HG03064 (cell line): Measurements from ENCODE around the gene RRAS.

Source experiments
- ATAC-seq: cut with Tn5 transposase; IDR thresholded peaks from one replicate; pipeline ENCODE4 v1.9.1; 2021; ENCODE audit warnings: low read depth; ENCODE audit not compliant: unreplicated experiment

The RRAS gene

DNA sequence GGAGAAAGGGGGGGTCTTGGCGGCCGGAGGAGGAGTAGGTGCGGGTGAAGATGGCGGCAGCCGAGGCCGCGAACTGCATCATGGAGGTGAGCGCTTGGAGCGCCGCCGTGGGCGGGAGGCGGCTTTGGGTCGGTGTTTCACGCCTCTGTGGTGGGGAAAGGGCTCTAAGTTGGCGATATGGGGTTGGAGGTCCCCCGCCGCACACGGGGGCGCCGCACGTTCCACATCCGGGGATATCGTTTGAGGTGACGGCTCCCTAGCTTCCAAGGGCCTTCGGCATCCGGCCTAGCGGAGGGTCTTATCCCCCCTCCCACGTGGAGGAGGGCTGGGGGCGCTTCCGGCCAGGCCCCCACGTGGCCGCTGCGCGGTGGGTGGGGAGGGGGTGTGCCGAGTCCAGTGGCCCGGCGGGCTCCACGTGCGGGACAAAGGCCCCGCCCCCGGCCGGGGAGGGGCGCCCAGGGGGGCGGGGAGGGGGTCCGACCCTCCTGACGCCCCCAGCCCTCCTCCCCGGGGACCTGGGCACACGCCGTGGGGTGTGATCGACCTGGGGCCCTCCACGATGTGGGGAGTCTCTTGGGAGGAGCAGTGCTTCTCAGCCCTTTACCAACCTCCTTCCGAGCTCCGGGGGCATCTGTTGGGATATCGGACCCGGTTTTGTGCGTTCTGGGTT is 37.4 kb upstream of the RRAS start, which contains the start of gene PRMT1:
PRMT1 (plus strand) TSS at position 41 of the 670 bp plus-strand sequence; CDS start at position 51, 10 bp downstream.
- no peak for ATAC-seq

DNA sequence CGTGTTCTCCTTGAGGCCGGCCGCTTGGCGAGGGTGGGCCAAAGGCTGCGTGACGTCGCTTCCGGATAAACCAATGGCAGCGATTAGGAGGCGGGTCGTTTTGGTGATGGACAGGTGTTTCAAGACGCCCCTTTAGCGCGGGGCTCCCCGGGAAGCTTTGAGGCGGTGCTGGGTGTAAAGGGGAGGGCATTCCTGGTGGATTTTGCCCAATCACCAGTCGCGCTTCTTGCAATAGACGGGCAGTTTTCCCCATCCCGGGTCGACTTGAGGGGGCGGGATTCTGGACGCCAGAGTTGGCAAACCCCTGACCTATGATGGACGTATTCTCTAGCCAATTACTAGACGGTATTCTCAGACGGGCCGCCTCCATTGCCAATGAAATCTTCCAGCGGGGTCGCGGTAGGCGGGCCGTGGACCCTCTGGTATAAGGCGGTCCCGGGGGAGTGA is 36.9 kb upstream of the RRAS start:
- peak; percentile 64 for ATAC-seq

DNA sequence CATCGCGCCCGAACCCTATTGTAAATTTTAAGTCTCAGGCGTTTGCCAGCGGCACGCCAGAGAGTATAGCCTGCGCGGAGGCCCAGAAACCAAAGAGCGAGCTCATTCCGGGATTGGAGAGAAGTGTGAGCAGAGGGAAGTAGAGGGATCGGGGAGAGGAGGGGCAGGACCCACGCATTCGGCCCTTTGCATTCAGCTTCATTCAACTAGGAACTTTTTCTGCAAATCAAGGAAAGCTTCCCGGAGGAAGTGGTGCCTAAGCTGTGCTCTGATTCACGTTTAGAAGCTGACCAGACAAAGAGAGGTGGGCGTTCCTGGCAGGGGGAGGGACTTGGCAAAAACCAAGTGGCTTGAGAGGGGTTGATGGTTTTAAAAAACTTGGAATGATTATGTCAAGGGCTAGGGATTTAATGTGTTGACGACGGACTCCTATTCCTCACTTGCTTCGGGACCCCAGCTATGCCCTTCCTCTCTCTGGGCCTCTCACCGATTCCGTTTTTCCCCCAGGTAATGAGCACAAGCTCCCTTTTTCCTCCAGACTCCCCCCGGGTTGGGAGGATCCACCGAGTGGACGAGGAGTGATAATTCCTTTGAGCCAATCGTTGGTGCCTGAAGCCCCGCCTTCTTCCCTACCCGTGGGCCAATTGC is 36.3 kb upstream of the RRAS start:
- peak; percentile 29 for ATAC-seq

DNA sequence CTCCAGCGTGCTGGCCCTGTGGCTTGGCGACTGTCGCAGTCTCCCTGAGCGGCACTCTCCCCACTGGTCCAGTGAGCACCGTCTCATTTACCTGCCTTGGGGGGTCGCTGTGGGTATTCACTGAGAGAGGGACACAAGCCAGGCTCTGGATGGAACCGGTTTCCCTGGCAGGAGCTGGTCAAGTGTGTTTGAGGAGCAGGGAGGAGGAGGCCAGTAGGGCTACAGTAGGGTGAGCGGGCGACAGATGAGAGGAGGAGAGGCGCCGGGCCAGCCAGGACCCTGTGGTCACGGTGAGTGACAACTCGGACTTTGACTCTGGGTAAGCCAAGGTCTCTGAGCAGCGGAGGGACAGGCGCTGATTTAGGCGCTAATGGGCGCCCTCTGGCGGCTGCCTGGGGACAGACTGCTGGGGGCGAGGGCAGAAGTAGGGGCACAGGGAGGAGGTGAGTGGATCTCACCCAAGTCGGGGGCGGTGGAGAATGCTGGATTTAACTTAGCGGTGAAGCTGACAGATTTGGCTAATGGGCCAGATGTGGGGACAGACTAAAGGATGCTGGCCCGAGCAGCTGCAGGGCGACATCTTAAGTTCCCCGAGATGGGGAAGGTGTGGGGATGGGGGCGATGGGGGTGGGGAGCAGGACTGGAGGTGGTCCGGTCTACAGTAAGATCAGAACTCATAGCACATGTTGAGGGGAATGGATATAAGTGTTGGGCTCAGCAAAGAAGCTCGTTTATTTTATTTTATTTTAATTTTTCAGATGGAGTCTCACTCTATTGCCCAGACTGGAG is 32.4 kb upstream of the RRAS start:
- ATAC-seq, result no peak

DNA sequence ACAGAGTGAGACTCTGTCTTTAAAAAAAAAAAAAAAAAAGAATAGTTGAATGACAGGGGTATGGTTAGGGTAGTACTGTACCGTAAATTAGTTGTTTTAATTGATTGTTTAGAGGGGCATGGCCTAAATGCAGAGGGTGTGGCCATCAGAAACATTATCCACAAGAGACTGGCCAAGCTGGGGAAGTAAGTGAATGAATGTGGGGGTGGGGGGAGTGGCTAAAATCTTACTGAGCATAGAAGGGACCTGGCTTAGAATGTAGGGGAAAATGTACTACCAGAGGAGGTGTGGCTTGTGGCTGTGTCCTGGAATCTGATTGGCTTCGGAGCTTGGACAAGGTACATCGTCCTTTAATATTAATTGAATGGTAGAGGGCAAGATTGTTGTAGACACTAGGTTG is 29.6 kb upstream of the RRAS start:
- no peak for ATAC-seq

DNA sequence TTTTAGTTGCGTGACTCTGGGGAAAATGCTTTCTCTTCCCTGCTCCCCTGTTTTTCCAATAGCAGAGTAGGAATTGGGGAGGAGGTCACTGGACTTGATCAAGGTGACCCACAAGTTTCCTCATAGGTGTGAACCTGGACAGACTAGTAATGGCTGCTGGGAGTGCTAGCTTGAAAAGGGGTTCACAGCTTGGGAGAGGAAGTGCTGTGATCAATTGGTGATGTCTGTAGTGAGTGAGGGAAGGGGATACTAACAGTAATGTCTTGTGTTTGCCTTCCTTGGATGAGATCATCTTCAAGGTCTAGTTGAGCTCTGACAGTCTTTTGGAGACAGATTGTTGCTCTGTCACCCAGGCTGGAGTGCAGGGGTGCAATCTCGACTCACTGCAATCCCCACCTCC is 27.5 kb upstream of the RRAS start:
- no peak for ATAC-seq

DNA sequence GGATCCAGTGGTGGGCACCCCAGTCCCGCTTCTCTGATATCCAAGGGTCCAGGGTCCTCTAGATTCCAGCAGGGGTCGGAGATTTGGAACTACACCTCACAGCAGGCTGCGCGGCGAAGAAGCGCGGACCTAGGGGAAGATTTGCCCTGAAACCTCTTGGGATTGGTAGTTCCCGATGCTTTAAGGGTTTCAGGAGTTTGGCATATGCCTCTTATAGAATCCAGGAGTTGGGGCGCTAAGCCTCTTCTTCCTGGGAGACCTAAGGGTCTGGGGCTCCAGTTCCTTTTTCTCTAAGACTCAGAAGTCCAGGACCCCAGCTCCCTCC is 26.1 kb upstream of the RRAS start:
- no peak for ATAC-seq

DNA sequence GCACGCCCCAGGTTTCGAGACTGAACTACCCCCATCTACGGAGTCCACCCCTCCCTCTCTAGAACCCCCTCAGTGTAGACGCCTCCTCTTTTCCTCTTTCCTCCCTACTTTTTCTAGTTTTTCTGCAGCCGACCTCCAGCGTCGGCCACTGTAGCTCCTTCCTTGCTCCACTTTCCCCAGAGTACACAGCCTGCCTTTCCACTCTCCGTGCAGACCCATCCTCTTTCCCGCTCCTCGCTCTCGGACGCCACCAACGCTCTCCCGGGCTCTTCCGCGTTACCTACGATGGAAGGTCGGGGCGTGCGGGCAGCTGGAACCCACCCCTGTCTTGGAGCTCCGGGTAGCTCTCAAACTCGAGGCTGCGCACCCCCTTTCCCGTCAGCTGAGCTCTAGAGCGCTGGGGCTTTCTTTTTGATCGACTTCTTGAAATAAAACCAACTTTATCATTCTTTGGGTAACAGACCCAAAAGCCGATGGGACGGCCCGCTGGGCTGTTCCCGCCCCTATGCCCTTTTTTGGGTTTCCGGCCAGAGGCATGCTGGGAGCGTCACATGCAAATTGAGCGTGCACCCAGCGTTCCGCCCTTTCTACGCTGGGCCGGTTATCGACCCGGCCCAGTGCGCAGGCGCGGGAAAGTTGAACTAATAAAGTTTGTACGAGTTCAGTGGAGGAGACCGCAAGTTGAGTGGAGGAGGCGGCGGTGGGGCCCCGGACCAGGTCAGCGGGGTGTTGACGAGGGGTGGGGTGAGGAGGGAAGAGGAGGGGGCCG is 25.6 kb upstream of the RRAS start, which contains the start of the genes BCL2L12 and IRF3:
BCL2L12 (plus strand) TSS at position 583 of the 769 bp plus-strand sequence. CDS start 760 bp downstream, outside the sequence.
IRF3 (minus strand) TSS at position 507 of the 769 bp plus-strand sequence. CDS start 1,019 bp downstream, outside the sequence.
- peak; percentile 67 for ATAC-seq

DNA sequence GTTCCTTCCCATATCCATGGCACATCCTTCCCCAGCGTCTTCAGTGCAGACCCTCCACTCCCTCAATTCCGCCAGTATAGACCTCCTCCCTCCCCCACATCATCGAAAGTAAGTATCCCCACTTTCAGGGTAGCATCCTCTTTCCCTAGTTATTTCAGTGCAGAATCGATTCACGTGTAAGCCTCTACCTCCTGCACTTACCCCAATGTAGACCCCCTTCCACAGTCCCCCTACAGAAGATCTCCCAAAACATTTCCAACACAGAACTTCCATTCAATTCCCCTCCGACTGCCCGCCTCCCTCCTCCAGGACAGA is 25.1 kb upstream of the RRAS start:
- no peak for ATAC-seq

DNA sequence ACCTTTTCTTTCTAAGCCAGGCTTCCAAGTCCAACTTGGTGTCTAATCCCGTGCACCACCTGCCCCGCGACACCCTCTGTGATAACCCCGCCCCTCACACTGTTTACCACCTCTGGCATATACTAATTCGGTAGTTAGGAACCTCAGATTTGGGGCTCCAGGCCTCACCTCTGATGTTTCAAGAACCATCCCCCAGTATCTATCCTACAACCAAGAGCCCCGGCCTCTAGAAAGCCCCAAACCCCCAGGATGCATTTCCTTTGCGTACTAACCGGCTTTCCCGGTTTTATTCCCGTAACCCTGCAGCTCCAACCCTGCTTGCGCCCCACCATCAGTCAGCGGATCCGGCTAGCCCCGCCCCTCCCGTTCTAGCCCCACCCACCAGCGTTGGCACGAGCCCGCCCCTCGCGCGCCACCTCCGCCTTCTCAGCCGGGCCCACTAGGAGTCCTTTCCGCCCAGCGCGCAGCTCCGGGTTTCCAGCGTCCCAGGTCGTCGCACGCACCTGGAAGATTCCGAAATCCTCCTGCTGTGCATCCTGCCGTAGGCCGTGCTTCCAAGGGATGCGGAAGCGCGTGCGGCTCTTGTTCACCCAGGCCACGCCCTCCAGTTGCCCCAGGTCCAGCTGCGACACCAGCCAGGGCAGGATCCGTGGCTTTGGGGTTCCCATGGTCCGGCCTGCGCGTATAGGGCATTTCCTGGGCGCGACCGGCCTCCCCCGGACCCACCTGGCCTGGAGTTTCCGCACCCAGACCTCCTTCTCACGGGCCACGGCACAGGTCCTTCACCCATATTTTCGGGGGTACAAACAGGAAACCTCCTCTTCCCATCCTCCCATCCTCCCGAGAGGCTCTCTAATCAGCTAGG is 24.5 kb upstream of the RRAS start:
- no peak for ATAC-seq

DNA sequence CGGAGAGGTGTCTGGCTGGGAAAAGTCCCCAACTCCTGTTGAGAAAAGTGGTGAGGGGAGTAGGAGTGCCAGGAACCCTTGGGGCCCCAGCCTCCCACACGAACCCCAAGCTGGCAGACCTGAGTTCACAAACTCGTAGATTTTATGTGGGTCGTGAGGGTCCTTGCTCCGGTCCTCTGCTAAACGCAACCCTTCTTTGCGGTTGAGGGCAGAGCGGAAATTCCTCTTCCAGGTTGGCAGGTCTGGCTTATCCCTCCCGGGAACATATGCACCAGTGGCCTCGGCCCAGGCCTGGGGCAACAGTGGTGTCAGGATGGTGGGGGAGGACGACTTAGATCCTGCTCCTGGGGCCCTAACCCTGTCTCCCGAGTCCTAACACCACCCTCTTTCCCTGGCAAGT is 23.3 kb upstream of the RRAS start:
- no peak for ATAC-seq

DNA sequence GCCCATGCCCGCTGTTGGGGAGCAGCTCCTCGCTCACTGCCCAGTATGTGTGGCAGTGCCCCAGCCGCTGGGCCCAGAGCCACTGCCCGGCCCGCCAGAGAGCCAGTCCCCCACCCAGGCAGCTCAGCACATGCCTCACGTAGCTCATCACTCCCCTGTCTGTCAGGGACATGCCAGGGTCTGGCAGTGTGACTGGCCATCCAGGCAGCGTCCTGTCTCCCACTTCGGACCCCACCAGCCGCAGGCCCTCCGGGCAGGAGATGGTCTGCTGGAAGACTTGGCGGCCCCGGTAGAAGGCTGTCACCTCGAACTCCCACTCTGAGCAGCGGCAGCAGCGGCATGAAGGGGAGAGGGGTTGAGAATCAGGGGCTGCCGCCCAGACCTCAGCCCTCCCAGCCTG is 22.1 kb upstream of the RRAS start:
- ATAC-seq, result no peak

DNA sequence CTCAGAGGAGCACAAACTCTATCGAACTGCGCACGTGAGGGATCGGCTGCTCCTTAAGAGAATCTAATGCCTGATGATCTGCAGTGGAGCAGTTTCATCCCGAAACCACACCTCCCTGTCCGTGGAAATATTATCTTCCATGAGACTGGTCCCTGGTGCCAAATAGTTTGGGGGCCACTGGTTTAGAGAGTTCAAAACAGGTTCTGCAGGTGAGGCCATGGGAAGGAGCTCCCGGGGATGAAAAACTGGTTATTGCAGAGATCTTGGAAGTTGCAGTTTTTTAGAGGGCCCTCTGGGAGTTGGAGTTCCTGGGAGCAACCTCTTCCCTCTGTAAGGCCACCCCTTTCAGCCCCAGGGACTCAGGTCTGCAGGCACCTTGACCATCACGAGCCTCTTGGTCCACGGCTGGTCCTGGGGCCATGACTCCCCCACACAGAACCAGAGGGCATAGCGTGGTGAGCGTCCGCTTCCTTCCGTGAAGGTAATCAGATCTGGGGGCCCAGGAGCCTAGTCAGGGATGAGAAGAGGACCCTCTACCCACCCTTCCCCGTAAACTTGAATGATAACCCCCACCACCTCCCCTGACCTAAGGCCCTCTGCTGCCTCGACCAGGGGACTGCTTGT is 20.5 kb upstream of the RRAS start:
- ATAC-seq, result no peak

DNA sequence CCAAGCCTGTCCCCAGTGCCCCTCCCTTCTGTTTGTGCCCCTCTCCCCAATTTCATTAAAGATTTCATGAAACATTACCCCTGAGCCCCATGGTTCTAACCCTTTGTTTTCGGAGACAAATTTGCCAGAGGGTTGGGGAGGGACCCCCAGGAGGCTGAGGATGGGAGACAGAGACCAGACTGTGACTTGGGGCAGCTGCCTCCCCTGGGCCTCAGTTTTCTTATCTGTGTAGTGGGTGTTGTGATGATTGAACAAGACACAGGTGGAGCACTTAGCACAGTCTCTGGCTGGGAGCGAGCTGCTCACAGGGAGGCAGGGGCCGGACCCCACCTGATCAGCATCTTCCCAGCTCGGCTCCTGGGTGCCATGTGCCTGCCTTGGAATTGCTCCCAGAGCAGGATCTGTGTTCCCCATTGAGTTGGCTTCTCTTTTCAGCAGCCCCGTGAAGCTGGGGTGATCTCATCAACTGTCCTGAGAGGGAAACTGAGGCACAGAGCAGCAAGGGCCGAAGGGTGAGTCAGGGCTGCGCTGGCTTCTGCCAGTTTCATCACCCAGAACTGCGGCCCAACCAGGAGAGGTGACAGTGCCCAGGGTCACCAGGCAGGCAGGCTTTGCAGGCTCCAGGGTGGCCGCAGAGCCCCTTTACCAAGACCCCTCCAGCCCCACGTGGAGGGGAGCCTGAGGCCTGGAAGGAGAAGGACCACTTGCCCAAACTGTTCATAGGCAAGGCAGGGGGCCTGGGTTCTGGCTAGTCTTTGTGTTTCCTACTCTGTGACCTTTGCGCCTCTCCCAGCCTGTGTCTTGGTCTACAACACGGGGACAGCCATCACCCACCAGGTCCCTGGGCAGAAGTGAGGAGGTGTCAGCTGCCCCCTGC is 18.9 kb upstream of the RRAS start:
- ATAC-seq, result no peak

DNA sequence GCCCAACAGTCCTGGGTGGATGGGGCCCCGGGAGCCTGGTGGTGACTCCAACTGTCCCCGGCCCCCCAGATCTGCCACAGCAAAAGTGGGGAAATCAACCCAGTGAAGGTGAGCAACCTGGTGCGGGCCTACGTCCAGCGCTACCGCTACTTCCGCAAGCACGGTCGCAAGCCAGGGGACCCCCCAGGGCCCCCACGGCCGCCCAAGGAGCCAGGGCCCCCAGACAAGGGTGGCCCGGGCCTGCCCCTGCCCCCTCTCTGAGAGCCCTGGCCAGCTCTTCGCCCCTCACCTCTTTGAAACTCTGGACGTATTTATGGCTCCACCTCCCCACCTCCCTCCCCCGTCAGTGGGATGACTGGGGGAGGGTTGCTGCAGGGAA is 18.2 kb upstream of the RRAS start:
- ATAC-seq, result no peak

DNA sequence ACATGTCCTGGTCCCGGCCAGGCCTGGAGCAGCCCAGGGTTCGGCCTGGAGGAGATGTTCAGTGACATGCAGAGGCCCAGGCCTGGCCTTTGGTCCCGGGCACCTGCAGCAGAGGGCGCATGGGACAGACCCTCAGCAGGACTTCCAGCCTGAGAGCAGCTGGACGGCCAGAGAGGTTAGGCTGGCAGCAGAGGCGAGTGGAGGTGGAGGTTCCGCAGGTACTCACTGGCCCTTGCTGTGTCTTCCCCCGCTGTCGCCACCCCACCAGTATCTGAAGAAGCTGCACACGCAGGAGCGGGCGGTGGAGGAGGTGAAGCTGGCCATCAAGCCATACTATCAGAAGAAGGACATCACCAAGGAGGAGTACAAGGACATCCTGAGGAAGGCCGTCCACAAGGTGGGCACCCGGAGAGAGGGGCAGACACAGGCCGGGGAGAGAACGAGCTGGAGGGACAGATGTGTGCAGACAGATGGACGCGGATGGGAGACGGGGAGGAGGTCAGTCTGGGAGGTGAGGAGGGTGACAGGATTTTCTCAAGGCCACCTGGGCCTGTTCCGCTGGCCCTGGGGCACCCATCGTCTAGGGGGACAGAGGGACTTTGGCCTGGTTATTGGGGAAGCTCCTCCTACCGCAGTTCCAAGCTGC is 17.7 kb upstream of the RRAS start:
- no peak for ATAC-seq

DNA sequence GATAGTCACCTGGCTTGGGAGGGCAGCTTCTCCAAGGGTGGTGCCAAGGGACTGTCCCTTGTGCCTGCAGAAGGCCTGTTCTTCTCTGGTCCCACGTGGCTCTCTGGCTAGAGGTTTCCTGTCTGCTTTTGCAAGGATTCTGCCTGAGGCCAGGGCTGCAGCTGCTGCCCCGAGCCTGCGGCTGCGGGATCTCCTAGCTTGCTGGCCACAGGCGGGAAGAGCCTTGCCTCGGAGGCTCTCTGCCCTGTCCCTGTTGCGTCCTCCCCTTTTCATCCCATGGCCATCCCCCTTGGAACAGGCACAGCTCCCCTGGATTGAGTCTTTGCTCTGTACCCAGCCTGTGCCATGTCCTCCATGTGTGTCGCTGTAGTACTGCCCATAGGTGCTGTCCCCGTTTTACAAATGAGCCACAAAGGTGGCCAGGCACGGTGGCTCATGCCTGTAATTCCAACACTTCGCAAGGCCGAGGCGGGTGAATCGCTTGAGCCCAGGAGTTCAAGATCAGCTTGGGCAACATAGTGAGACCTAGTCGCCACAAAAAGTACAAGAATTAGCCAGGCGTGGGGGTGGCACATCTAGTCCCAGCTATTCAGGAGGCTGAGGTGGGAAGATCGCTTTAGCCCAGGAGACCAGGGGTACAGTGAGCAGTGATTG is 16.6 kb upstream of the RRAS start:
- ATAC-seq, result no peak
